ENCODE data around the gene GPR149. TPM values are rescaled to one million over a fixed set of nuclear protein-coding genes. Genes with fewer than 3 reads are reported as not detected.

The GPR149 gene
- polyA plus RNA-seq, 1 donor (not counting 4 experiments of a cell fraction or from before 2014, with no cell fraction given): not detected

DNA sequence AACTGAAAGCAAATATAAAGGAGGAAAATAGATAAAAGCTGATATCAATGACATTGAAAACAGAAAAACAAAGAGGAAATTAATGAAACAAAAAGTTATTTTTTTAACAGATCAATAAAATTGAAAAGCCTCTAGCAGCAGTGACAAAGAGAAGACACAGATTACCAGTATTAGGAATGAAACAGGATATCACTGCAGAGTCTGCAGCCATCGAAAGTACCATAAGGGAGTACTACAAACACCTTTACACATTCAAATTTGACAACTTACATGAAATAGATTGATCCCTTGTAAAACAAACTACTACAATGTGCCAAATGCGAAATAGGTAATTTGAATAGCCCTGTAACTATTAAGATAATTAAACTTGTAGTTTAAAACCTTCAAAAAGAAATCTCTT is 80.8 kb downstream of the GPR149 start:
- Histone ChIP-seq H4K20me1 (ENCODE audit: control insufficient read depth, extremely low read depth, insufficient read depth, low read length) (no peaks in the 10 kb centered on the region), H2AFZ (ENCODE audit: control insufficient read depth, low read length) (no peak overlapping the region), H3K4me1 (ENCODE audit: control insufficient read depth, extremely low read depth, insufficient read depth, low read length) (no peaks in the 10 kb centered on the region), H3K9me1 (ENCODE audit: control insufficient read depth, extremely low read depth, insufficient read depth, low read length) (no peaks in the 10 kb centered on the region), H3K4me3 (ENCODE audit: control insufficient read depth in 2 of 3, extremely low read depth in 1 of 3, insufficient read depth in 2 of 3, low read depth in 1 of 3, low read length in 3 of 3) (no peak overlapping the region), H3K79me2 (ENCODE audit: control insufficient read depth, insufficient read depth, low read length) (no peaks in the 10 kb centered on the region), H3K27me3 (ENCODE audit: control insufficient read depth, extremely low read depth, insufficient read depth, low read length) (no peaks in the 10 kb centered on the region), H3K27ac (ENCODE audit: control insufficient read depth, insufficient read depth, low read length) (no peak overlapping the region), H3K36me3 (ENCODE audit: control insufficient read depth in 2 of 2, extremely low read depth in 1 of 2, insufficient read depth in 2 of 2, low read length in 2 of 2) (no peaks in the 10 kb centered on the region), H3K9ac (ENCODE audit: control insufficient read depth, extremely low read depth, insufficient read depth, low read length) (no peak overlapping the region), H3K4me2 (ENCODE audit: control insufficient read depth, extremely low read depth, insufficient read depth, low read depth, low read length) (no peak overlapping the region), H3K9me3 (ENCODE audit: control insufficient read depth, low read depth, low read length) (no peaks in the 10 kb centered on the region)
- dilution Hi-C loops (cut with MboI; ENCODE audit: extremely low pct_ligation_motif_present, low sequenced_read_pairs): no loop called here
- no peak for TF ChIP-seq EZH2 (IDR thresholded peaks at IDR 0.05; ENCODE audit: low read length)
- TF ChIP-seq, protein P1, sequence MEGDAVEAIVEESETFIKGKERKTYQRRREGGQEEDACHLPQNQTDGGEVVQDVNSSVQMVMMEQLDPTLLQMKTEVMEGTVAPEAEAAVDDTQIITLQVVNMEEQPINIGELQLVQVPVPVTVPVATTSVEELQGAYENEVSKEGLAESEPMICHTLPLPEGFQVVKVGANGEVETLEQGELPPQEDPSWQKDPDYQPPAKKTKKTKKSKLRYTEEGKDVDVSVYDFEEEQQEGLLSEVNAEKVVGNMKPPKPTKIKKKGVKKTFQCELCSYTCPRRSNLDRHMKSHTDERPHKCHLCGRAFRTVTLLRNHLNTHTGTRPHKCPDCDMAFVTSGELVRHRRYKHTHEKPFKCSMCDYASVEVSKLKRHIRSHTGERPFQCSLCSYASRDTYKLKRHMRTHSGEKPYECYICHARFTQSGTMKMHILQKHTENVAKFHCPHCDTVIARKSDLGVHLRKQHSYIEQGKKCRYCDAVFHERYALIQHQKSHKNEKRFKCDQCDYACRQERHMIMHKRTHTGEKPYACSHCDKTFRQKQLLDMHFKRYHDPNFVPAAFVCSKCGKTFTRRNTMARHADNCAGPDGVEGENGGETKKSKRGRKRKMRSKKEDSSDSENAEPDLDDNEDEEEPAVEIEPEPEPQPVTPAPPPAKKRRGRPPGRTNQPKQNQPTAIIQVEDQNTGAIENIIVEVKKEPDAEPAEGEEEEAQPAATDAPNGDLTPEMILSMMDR (optimal IDR thresholded peaks at IDR 0.05 in 1 of 3, IDR thresholded peaks at IDR 0.05 in 1 of 3, conservative IDR thresholded peaks at IDR 0.05 in 1 of 3; ENCODE audit: extremely low read depth in 1 of 3, insufficient read depth in 2 of 3, low read length in 3 of 3): no peak
- FAIRE-seq (no peak), DNase-seq (ENCODE audit: low read depth, low spot score) (no peak)

DNA sequence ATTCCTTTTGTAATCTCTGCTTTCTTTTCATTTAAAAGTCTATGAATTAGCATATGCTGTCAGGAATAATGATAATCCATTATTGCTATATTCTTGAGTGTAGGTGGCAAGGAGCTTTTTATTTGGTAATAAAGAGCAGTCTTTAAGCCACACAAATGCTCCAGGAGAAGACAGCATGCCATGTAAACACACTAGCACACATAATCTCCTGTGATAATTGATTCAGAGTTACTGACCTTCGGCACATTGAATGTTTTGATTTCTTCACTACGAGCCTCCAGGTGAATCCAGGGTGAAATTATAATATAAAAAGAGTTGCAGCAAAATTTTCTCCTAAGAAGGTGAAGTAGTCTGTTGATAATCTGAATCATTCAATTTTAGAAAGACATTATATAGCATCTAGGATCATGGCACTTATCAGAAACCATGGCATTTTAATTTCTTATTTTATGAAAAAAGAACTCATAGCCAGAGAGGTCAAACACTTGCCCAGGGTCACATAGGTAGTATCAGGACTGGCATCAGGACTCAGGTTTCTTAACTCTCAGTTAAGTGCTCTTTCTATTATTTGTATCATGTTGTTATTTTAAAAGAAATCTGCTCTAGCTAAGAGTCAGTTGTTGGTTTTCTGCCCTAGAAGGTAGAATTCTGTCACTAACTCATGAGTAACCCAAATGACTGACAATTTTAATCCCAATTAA is 84.4 kb downstream of the GPR149 start:
- dilution Hi-C loops (cut with MboI; ENCODE audit: extremely low pct_ligation_motif_present, low sequenced_read_pairs): no loop called here
- Histone ChIP-seq H3K27ac (ENCODE audit: control insufficient read depth, insufficient read depth, low read length) (no peak overlapping the region), H2AFZ (ENCODE audit: control insufficient read depth, low read length) (no peak overlapping the region), H3K27me3 (ENCODE audit: control insufficient read depth, extremely low read depth, insufficient read depth, low read length) (no peaks in the 10 kb centered on the region), H3K4me3 (ENCODE audit: control insufficient read depth in 2 of 3, extremely low read depth in 1 of 3, insufficient read depth in 2 of 3, low read depth in 1 of 3, low read length in 3 of 3) (no peak overlapping the region), H4K20me1 (ENCODE audit: control insufficient read depth, extremely low read depth, insufficient read depth, low read length) (no peaks in the 10 kb centered on the region), H3K79me2 (ENCODE audit: control insufficient read depth, insufficient read depth, low read length) (no peaks in the 10 kb centered on the region), H3K4me1 (ENCODE audit: control insufficient read depth, extremely low read depth, insufficient read depth, low read length) (no peaks in the 10 kb centered on the region), H3K9me1 (ENCODE audit: control insufficient read depth, extremely low read depth, insufficient read depth, low read length) (no peaks in the 10 kb centered on the region), H3K9me3 (ENCODE audit: control insufficient read depth, low read depth, low read length) (no peaks in the 10 kb centered on the region), H3K9ac (ENCODE audit: control insufficient read depth, extremely low read depth, insufficient read depth, low read length) (no peak overlapping the region), H3K36me3 (ENCODE audit: control insufficient read depth in 2 of 2, extremely low read depth in 1 of 2, insufficient read depth in 2 of 2, low read length in 2 of 2) (no peaks in the 10 kb centered on the region), H3K4me2 (ENCODE audit: control insufficient read depth, extremely low read depth, insufficient read depth, low read depth, low read length) (no peak overlapping the region)
- no peak for TF ChIP-seq EZH2 (IDR thresholded peaks at IDR 0.05; ENCODE audit: low read length)
- TF ChIP-seq, protein P1 (optimal IDR thresholded peaks at IDR 0.05 in 1 of 3, IDR thresholded peaks at IDR 0.05 in 1 of 3, conservative IDR thresholded peaks at IDR 0.05 in 1 of 3; ENCODE audit: extremely low read depth in 1 of 3, insufficient read depth in 2 of 3, low read length in 3 of 3): no peak
- no peak for FAIRE-seq
- DNase-seq (ENCODE audit: low read depth, low spot score): no peak

Measured in keratinocyte (primary cell).